ENCODE data around the gene TIPARP.

- no peak for TF ChIP-seq JUND (IDR thresholded peaks at IDR 0.05)
- no peak for TF ChIP-seq EGR1 (IDR thresholded peaks at IDR 0.05; ENCODE audit: low read depth in 2 of 2)
- TF ChIP-seq CTCF (IDR thresholded peaks at IDR 0.05; ENCODE audit: low read depth, low read length, missing input control): no peak
- TF ChIP-seq YY1 (IDR thresholded peaks at IDR 0.05): no peak
- TF ChIP-seq REST (IDR thresholded peaks at IDR 0.05): no peak
These were observed 31.4 kb upstream of the TIPARP start for GRCh38 chr3:156642750-156643728.
